ENCODE data around the gene PHACTR3.
"Not testable (repeated sequence)": the region's sequence is repeated elsewhere in the genome, so short reads cannot be mapped to it uniquely, and the experiment has no call there.

Gene PHACTR3

DNA sequence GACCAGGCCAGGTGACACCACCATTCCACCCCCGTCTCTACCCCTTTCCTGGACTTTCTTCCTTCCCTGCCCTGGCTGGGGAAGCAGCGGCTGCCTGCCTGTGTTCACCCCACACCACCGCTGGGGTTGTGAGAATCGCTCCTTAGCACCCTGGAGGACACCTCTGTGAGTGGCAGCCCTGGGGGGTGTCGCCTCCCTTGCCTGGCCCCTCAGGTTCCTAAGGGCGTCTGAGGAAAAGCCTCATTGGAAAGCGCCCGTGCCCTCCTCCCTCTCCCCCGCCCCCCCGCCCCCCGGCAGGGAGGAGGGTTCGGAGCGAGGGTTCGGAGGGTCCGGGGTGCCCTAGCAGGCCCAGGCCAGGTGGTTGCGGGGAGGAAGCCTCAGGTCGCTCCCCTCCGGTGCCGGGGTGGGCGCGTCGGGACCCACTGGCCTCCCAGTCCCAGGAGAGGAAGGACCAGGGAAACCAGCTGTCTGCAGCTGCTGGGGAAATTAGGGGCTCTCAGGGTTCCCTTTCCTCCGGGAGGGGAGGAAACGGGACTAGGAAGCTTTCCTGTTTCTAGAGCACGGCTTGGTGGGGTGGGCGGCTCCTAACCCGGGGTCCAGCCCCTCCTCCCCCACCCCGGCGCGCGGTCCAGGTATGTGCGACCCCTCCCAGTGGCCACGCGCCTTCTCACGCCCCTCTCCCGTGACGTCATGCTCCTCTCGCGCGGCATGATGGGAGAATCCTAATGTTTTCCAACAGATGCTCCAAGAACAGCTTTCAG, at the start of gene PHACTR3:
Gene PHACTR3, plus strand, starts transcription at position 760 of the 761 bp plus-strand sequence. CDS start 475 bp downstream, outside the sequence.
- no peak for DNase-seq (ENCODE audit: low read depth)

DNA sequence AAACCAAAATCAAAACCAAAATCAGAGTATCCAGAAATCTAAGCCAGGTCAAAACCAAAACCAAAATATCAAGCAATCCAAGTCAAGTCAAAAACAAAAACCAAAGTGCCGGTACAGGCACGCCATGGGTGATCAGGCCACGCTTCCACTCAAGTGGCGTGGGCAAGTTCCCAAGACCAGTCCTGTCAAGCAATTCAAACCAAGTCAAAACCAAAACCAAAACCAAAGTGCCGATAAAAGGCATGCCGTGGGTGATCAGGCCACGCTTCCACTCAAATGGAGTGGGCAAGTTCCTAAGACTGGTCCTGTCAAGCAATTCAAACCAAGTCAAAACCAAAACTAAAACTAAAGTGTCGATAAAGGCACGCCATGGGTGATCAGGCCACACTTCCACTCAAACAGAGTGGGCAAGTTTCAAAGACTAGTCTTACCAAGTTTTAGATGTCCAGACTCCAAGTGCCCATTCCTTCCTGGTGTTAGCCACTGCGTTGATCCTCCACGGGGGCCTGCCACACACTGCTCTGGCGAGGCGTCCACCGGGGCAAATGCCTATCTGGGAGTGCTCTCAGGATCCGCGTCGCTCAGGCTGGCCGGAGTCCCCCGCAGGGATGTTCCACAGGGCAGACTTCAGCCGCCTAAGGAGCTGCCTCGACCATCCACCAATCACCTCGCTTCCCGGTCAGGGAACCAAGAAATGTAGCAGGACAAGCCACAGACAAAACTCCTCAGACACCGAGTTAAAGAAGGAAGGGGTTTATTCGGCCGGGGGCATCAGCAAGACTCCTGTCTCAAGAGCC, 46.4 kb upstream of the PHACTR3 start:
- DNase-seq (ENCODE audit: low read depth), result not testable (repeated sequence)

DNA sequence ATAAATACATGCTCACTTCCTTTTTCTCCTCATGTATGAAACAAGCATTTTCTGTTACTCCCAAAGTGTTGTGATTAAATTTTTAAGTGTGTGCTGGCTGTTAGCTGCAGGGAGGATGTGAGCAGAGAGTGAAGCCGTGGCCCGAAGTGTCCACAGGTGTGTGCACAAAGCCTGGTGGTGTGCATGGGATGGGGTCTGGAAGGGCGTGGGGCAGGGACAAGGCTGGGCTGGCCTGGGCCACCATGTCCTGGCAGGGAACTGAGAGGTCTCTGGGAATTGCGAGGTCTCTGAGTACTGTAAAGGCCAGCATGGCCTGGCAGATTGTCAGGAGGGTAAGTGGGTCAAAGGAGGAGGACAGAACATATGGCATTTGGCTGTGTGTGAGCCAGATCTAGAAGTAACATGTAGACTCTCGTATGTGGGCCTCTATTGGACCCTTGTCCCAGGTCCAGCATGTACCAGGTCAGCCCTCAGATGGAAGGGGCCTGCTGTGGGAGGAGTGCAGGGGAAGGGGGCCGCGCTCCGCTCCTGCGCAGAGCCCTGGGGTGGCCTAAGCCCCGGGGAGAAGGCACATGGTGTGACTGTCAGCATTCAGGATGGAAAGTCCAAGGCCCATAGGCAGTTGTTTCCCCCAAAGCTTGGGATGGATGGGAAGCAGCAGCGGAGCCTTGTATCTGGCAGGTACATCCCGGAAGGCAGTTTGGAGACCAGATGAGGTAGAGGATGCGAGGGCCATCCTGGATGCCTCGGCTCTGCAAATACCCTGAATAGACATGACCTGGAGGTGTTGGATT, 45.1 kb upstream of the PHACTR3 start:
- DNase-seq (ENCODE audit: low read depth), result no peak

DNA sequence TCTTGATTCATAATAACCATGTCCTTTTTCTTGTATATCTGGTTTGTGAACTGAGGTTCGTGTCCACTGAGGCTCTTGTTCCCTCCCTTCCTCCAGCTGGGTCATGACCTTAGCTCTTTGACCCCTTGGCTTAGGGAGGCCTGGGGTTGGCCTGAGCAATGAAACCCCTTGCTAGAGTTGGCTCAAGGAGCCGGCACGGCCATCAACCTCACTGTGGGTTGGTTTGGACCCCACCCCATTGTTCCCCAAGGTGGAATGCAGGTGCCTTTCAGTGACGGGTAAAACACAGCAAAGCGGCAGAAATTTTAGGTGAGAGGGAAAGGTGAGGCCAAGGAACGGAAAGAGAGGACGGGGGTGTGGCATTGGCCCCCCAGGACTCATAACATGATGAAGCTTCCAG, 44.5 kb upstream of the PHACTR3 start:
- DNase-seq (ENCODE audit: low read depth), result no peak

DNA sequence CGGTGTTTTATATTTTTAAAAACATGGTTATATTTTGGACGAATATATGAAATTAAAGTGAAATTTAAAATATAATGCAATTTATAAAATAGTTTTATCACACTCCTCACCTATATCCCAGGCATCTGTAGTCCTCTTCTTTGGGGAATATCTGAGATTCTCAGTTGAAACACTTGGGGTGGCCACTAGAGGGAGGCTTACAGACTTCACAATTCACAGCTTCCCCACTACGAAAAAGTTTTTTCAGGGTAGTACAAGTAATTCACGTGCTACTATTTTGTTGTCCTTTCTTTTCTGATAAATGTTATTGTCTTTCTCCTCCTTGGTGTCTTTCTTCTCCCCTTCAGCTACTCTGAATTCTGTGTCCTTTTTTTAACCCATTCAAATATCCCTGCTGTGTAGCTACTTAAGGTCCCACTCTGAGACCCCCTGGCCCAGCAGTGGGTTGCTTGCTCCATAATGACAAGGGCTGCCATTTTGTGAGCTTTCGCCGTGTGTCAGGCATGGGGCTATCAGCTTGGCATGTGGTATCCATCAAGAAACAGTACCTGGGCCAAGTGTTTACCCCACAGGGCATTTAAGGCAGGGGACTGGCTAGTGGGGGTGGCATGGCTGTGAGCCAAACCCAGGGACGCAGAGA, 43.6 kb upstream of the PHACTR3 start:
- no peak for DNase-seq (ENCODE audit: low read depth)

DNA sequence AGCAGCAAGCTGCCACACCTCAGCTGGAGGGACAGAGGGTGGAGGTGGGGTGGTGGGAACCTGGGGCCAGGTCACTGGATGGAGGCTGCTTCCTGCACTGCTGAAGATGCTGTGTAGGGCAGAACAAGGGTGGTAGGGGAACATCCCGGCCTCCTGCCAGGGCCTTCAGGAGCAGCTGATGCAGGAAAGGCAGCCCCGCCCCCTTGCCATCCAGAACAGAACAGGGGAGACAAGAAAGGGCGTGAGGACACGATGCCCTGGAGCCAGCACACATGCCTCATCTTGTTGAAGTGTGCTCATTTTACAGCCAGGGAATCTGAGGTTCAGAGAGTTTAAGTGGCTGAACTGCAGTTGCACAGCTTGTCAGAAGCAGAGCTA, 43.1 kb upstream of the PHACTR3 start:
- no peak for DNase-seq (ENCODE audit: low read depth)

DNA sequence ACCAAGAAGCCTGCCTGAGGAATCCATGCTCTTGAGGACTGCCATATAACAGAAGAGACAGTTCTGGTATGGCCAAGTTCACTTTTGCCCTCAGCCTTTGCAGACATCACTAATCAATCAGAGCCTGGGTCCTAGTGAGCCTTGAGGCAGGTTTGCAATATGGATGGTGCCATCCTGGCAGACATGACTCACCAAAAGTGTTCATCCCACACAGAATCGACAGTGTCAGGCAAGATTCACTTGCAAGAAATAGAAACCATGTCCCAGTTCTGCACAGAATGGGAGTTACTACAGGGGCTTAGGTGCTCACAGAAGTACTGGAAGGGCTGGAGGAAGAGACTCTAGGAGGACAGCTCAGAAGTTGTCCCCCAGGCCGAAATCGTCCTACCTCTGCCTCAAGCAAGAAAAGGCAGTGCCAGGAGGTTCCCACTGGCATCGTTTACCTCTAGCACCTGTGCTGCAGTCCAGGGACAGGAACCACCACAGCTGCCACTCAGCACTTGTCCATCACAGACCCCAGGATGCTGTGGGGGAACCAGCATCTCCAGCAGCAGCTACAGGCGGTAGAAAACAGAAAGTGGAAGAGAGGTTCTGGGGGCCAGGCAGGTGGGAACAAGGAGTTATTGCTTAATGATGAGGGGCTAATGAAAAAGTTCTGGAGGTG, 42.6 kb upstream of the PHACTR3 start:
- no peak for DNase-seq (ENCODE audit: low read depth)

DNA sequence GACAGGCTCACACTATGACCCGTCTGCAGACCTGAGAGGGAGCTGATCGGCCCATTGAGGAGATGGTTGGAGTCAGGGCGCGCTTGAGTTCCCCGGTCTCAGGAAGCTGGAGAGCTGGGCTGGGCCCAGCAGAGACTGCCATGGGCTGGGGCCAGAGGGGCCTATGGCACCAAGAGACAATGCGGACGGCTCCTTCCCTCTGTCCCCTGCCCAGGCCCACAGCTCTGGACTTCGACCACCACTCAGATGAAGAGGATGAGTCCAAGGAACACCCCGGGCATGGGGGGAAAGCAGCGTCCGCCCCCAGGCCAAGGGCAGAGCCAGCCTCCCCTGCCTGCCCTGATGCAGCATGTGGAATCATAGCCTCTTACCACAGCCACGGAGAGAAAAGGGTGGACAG, 40.2 kb upstream of the PHACTR3 start:
- DNase-seq (ENCODE audit: low read depth), result no peak

DNA sequence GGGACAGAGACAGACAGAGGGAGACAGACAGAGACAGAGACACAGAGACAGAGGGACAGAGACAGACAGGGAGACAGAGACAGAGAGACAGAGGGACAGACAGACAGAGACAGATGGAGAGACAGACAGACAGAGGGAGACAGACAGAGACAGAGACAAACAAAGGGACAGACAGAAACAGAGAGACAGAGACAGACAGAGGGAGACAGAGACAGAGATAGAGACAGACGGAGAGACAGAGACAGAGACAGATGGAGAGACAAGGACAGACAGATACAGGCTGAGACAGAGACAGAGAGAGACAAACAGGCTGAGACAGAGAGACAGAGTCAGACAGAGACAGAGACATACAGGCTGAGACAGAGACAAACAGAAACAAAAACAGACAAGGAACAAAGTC, 39.4 kb upstream of the PHACTR3 start:
- DNase-seq (ENCODE audit: low read depth), result no peak

DNA sequence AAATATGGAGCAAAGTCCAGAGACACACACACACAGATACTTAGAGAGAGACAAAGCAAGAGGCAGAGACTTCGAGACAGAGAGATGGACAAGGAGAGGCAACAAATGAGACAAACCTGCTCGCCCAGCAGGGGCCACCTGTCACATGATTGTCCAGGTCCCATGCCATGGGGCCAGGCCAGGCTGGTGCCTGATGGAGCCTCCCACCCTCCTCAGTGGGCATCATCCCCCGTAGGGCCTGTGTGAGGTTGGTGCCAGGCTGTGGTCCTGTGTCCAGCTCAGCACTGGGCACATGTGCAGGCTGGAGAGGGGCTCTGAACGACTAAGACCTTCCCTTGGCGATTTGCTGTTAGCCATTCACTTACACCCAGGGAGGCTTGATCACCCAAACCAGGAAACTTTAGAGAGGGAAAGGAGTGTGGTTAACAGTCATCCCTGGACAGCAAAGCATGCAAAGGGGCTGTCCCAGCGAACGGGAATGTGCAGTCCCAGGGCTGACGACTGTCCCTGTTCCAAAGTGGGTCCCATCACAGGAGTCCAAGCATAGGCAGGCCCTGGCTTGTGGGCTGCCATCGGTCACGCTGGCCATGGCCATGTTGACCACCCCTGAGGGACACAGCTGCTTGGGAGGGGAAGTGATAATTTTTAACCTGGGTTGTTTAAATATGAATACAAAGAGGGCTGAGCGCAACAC, 38.4 kb upstream of the PHACTR3 start:
- no peak for DNase-seq (ENCODE audit: low read depth)

DNA sequence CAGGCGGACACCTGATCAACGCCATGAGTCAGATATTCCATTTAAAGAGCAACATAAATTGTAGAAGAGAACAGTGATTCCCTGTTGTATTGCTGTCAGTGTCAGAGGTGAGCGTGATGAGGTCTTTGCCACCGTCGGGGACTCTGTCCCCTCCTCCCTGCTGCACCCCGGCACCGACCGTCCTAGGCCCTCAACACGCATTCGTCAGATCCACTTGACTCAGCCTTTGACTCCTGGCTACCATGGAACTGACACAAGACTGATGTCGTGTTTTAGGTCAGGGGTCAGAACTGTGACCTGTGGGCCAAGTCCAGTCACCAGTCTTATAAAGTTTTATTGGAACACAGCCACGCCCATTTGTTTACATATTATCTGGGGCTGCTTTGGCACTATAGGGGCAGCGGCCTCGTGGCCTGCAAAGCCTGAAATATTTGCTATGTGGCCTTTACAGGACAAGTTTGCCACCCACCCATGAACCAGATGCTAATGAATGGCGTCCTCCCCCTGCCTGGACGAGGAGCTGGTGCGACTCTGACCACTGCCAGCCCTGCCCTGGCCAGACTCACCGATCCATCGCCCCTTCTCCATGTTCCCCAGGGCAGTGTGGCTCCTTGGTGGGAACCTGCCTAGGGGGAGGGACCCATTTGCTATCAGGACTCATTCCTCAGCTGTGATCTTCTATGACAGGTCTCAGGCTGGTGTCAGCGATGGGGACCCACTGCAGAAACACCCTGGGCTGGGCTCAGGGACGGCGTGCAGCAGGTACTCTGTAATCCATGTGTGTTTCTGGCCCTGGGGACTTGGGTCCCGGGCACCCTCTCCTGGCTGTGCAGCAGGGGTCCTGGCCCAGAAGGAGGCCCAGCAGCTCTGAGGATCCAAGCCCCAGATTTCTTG, 37.5 kb upstream of the PHACTR3 start:
- DNase-seq (ENCODE audit: low read depth), result no peak

DNA sequence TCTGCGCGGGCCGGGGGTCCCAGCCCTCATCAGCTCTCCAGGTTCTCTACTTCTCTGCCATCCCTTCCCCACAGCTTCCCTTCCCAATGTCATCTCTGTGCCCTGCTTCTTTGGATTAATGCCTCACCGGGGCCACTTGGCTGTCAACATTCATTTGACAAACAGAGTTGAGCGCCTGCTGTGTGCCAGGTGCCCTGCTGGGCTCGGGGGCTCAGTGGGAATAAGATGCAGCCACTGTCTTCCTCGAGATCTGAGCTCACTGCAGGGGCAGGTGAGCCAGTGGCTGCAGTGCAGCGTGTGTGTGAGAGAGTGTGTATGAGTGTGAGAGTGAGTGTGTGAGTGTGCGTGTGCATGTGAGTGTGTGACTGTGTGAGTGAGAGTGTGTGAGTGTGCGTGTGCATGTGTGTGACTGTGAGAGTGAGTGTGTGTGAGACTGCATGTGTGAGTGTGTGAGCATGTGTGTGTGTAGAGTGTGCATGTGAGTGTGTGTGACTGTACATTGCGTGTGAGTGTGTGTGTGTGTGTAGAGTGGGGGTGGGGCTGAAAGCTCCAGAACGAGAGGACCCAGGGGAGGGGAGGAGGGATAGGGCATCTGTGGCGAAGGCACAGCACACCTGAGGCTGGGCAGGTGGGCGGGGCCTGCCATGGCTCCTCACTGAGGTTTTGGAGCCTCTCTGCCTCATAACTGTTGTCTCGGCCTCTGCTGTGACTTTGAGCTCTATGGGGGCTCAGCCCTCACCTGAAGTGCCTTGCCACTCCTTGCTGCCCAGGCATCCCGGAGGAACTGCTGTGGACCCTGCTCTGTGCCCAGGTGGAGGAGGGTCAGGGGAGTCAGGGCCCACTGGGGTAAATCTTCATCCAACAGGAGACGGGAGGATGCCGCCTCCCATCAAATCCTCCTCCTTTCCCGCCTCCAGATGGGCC, 36.5 kb upstream of the PHACTR3 start:
- no peak for DNase-seq (ENCODE audit: low read depth)

DNA sequence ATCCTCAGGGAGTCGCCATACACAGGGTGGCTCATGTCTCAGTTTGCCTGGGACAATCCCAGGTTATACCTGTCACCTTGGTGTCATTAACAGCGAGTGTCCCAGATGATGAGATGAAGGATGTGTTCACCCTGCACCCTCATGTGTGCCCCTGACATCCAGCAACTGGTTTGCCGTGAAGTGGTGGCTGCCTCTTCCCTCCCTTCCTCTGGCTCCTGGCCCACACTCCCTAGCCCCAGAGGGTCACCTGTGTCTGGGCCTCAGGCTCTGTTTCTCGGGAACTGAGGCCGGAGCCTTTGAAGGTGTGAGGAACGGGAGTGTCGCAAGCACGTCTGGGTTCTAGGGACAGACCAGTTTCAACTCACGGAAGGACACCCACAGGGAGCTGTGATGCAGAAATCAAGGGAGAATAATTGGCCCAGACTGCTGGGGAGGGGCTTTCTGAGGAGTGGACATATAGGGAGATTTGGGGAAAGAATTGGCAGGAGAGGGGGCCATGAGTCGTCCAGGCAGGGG, 35.8 kb upstream of the PHACTR3 start:
- DNase-seq (ENCODE audit: low read depth), result no peak

DNA sequence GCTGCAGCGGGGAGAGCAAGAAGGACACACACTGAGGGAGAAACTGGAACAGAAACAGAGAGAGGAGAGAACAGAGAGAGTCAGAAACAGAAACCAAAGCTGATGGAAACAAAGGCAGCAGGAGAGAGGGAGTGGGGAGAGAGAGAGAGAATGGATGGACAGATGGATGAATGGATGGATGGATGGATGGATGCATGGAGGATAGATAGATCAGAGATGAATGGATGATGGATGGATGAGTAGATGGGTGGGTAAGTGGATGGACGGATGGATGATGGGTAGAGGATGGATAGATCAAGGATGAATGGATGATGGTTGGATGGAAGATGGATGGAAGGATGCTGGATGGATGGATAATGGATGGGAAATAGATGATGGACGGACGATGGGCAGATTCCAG, 35.0 kb upstream of the PHACTR3 start:
- DNase-seq (ENCODE audit: low read depth), result no peak

DNA sequence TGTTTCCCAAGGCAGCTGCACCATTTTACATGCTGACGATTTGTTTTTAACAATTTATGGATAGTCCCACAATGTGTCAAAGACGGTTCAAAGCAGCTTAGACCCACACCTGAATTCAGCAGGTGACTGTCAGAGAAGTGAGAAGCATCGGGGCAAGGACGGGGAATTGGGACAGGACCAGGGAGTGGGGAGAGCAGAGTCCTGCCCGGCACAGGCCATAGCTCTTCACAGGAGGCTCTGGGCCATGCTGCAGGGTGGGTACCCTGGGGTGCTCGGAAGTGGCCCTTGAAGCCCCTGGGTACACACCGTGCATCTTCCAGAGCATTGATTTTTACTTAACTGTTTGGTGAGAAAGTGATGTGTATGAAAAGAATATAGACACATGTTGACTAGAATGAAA, 33.2 kb upstream of the PHACTR3 start:
- no peak for DNase-seq (ENCODE audit: low read depth)

DNA sequence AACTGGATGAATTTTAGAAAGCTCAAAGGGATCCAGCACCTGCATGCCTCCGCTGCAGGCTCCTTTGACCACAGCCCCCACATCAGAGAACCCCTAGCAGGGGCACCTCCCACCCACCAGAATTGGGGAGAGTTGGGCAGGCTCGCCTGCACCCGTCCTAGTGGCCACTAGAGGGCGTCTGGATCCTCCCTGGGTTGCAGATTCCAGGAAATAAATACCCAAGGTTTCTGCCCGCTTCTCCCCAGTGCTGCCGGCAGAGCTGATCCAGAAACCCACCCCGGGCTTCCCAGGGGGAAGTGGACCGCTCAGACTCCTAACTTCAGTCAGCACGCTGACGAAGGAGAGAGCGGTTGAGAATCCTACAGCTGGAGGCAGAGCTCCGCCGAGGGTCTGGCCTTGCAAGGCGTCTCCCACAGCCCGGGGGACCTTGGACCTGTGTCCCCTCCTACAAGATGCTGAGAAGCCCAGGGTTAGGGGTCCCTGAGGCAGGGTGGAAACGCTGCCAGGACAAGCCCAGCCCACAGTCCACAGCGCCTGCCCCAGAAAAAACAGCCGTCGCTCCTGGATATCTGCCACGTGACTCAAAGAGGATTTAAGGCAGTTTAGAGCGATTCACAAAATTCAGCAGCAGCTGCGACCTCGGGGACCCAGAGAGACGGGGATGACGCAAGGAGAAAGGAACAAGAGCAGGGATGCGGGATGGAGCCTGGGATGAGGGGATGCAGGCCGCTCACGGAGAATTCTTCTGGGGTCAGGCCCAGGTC, 32.6 kb upstream of the PHACTR3 start:
- DNase-seq (ENCODE audit: low read depth), result peak; percentile 34

DNA sequence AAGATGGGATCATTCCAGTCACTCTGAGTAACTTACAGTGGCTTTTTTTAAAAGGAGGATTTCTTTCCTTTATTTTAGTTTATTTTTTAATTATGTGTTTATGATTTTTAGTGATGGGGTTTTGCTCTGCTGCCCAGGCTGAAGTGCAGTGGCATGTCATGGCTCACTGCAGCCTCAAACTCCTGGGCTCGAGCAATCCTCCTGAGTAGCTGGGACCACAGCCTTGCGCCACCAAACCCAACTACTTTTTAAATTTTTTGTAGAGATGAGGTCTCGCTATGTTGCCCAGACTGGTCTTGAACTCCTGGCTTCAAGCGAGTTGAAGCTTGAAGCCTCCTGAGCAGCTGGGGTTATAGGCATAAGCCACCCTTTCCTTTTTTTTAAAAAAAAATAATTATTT, 31.8 kb upstream of the PHACTR3 start:
- DNase-seq (ENCODE audit: low read depth), result no peak

DNA sequence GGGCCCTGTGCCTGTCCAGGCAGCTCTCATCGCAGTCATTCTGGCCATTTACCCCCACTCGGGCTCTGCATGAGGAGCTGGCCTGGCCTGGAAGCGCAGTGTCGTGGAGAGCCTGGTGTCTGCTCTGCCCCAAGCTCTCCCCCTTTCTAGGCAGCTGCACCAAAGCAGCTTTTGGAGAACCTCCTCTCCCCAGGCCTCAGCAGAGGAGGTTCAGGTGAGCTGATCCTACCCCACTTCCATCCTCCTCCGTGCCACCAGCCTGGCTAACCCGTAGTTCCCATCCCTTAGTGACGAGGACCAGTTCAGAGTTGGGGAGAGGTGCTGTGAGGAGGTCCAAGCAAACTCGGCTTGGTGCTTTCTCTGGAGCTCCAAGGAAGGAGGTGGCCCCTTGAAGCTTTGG, 30.5 kb upstream of the PHACTR3 start:
- DNase-seq (ENCODE audit: low read depth), result no peak

Data from stimulated activated CD8-positive, alpha-beta memory T cell treated with anti-CD3 and anti-CD28 coated beads, Interleukin-15, amount 100 ng/mL, for 1 hour (primary cell).